Activated effector memory CD4-positive, alpha-beta T cell treated with Interleukin-2 at 50 U/mL for 16 hours (primary cell): Measurements from ENCODE around the gene CSE1L.
"Not testable (repeated sequence)": the region's sequence is repeated elsewhere in the genome, so short reads cannot be mapped to it uniquely, and the experiment has no call there.

Source experiments
- DNase-seq: peaks from one replicate; pipeline ENCODE4 v3.0.0-alpha.2; 2020

The CSE1L gene

GRCh38 chr20:49074521-49074920 is 28.4 kb downstream of the CSE1L start:
- no peak for DNase-seq

- DNase-seq = no peak
Observed at GRCh38 chr20:49078310-49078709, 32.2 kb downstream of the CSE1L start.

- not testable (repeated sequence) for DNase-seq
Observed at GRCh38 chr20:49082295-49082694, 36.2 kb downstream of the CSE1L start.

DNA sequence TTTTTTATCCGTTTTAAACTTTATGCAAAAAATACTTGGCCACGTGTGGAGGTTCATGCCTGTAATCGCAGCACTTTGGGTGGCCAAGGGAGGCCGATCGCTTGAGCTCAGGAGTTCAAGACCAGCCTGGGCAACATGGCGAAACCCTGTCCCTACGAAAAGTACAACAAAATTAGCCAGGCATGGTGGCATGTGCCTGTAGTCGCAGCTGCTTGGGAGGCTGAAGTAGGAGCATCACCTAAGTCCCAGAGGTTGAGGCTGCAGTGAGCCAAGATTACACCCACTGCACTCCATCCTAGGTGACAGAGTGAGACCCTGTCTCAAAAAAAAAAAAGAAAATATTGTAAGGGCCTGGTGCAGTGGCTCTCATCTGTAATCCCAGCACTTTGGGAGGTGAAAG is 45.0 kb downstream of the CSE1L start:
- DNase-seq = no peak

DNA sequence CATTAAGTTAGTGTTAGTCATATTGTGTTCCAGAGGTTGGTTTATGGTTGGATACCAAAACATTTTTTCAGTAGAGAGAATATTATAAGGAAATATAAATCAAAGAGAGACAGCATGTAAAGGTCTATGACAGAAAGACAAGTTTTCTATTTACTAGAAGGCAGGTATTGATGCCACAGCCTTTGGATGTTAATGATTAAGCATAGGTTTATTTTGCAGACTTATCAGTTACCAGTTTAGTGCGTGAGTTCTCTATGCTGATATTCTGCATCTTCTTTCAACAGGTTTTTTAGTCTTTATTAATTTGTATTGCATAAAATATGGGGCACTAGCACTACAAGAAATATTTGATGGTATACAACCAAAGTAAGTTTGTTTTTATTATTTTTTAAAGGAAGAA is 45.6 kb downstream of the CSE1L start:
- DNase-seq = no peak

- no peak for DNase-seq
Observed at GRCh38 chr20:49096203-49096730, 50.2 kb downstream of the CSE1L start.

DNA sequence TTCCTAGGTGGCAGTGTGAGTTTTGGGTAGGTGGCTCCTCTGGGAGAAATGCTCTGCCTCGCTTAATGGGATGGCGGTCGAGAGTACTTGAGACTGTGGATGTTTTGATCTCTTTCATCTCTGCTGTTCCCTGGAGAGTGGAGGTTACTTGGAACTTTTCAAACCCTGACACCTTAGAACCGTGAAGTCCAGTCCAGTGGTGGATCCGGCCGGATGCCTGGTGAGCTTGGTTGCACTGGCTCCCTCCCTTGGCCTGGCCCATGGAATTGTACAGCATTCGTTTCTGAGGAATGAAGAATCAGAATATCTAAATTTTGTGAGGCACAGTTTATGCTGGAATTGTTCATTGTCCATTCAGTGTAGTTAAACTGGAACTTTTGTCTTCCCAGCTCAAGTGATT is 51.0 kb downstream of the CSE1L start:
- DNase-seq = no peak

GRCh38 chr20:49098136-49098535 is 52.0 kb downstream of the CSE1L start:
- no peak for DNase-seq

GRCh38 chr20:49099011-49099410 is 52.9 kb downstream of the CSE1L start:
- no peak for DNase-seq

- not testable (repeated sequence) for DNase-seq
Observed at GRCh38 chr20:49100292-49100691, 54.2 kb downstream of the CSE1L start.

- DNase-seq = no peak
Observed at GRCh38 chr20:49100972-49101371, 54.9 kb downstream of the CSE1L start.

DNA sequence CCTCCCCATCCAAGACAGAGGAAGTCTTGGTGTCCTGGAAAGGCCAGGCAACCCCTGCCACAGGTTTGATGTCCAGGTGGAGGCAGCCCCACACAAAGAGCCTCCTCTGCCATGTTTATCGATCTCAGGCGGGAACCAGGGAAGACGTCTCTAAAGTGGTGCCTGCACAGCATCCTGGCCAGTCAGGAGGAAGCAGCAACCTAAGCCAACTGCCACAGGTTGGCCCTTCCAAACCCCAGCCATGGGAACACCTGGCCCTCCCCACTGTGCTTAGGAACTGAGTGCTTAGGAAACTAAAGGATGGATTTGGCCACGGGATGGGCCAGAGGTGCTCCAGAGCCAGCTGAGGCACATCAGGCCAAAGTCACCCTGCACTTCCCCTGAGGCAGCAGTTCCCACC is 56.9 kb downstream of the CSE1L start:
- no peak for DNase-seq

DNA sequence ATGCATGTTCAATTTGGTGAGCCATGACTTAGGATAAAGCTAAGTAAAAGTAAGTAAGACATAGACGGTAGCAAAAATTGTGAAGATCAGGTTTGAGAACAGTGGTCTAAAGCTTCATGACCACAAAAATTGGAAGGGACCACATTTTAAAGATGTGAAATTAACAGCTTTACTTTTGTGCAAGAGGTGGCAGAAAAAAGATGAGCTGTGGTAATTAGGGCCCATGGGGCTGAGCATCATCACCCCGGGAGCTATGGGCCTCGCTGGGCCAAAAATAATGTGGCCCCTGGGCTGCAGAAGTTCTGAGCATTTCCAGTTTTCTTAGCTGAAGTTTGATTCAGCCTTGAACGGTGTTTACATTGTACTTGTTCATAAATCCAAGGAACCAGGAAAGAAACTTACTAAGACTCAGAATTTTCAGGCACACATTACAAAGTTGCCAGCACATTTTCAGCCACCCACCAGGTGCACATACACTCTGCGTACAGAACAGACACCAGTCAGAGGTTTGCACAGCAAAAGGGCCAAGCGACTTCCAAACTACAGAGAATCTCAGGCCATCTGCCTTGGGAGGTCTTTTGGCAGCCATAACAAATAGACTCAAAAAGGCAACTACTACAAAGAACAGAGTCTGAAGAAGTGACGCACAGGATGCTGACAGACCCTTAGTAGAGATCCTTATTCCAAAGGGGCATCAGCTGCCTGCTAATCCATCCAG is 57.7 kb downstream of the CSE1L start:
- no peak for DNase-seq

- DNase-seq = no peak
Observed at GRCh38 chr20:49104365-49104648, 58.2 kb downstream of the CSE1L start.

DNA sequence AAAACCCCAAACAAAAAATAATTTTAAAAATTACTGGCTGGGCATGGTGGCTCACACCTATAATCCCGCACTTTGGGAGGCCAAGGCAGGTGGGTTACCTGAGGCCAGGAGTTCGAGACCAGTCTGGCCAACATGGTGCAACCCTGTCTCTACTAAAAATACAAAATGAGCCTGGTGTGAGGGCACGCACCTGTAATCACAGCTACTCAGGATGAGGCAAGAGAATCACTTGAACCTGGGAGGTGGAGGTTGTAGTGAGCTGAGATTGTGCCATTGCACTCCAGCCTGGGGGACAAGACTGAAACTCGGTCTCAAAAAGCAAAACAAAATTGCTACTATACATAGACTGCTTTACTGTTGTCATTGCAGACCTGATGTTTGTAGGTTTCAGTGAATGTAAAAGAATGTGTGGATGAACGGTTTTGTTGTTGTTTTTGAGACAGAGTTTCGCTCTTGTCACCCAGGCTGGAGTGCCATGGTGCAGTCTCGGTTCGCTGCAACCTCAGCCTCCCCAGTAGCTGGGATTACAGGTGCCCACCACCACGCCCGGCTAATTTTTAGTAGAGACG is 59.0 kb downstream of the CSE1L start:
- DNase-seq = not testable (repeated sequence)

- DNase-seq = no peak
Observed at GRCh38 chr20:49106328-49106727, 60.2 kb downstream of the CSE1L start.

GRCh38 chr20:49110767-49111694 is 64.9 kb downstream of the CSE1L start:
- no peak for DNase-seq

GRCh38 chr20:49112596-49113274 is 66.6 kb downstream of the CSE1L start:
- DNase-seq = no peak

DNA sequence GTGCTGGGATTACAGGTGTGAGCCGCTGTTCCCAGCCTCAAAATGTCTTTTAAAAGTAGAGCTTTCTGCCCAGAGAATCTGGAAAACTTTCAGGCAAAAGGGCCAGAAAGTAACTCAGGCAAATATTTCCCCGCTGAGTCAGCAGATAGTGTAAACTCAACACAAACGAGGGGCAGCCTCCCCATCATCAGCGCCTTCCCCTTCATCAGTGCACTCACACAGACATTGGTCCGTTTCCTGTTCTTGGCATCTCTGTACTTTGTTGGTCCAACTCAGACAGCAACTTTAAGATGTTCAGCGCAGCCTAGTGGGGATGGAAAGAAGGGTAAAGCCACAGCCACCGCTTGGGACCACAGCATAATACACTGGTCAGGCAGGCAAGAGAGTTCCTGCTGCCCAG is 69.5 kb downstream of the CSE1L start:
- DNase-seq = no peak

DNA sequence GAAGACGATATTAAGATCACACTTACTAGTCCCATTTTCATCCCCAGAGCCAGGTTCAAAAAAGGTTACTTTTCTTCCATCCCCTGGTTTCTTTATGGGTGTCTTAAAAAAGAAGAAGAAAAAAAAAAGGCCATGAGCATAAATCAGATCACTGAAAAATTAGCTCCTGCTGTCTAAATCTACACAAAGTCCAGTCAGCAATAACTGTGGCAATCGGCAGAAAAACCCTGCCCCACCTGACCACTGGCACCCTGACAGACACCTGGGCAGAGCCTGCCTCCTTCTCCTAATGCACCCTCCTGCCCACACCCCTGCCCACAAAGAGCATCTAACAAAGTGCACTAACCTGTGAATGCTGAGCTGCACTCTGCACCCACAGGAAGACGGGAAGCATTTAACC is 72.2 kb downstream of the CSE1L start:
- no peak for DNase-seq

- no peak for DNase-seq
Observed at GRCh38 chr20:49119988-49120387, 73.9 kb downstream of the CSE1L start.

DNA sequence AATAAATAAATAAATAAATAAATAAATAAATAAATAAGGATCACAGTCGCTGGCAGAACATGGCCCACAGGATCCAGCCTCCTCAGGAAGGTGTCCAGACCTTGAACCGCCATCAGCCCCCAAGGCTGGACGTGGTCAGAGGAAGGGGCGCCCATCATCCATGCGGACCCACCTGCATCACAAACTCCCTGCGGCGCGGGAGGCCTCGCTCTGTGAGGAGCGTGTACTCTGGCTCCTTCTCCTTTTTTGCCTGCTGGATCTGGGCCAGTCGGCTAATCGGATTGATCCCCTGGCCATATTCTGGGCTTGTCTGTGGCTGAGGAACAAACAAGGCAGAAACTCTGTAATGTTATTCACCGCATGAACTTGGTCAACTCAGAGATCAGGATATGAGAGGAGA is 76.8 kb downstream of the CSE1L start:
- no peak for DNase-seq

DNA sequence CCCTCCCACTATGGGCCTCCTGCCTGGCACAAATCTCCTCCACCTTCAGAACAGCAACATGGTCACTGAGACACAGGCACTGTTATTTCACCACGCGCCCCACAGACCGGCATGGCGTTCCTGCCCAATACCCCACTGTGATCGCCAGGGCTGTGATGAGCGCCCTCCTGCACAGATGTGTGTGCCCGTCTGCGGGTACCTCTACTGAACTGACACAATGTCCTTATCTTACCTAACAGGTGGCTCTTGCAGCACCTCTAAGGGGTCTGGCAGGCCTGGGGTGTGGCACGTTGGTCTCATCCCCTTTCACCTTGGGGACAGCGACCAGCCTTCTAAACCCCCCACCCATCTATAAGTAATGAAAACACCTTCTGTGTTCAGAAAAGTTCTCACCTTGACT is 77.9 kb downstream of the CSE1L start:
- no peak for DNase-seq
